ENCODE measurements around the gene NGFR.

Gene NGFR

DNA sequence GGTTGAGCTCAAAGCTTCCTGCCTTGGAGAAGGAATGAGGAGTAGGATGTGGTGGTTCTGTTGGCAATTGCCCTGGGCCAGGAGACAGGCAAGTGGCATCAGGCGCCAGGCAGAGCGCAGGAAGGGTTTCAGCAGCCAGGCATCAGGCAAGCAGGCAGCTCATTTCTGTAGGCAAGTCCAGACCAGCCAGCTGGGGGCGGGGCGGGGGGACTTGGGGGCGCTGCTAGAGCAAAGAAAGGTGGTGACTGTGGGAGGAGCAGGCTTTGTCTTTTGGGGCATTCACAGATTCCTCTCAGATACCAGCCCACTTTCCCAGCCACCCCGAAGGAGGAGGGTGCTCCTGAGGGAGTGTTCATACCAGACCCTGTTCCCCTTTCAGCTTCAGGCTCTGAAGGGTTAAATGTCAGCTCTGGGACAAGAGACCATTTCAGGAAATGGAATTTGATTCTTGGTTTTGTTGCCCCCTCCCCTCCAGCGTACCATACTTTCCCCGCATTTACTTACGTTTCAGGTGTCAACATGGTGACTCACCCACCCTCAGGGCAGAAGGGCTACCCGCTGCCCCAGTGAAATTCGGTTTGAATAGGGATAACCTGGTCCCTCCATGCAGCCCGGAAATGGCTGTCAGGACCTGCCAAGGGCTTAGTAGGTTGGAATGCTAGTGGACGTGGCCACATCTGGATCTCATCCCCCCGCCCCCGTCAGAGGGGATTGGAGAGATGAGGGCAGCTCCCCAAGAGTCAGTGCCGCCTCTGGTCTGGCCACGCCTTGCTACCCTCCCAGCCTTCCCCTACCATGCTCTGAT is 13.2 kb downstream of the NGFR start (continued):
- TF ChIP-seq ZNF19 (tag by site-specific recombination; IDR thresholded peaks at IDR 0.05; ENCODE audit: low read depth) (no peak), ZNF266 (tag by site-specific recombination; IDR thresholded peaks at IDR 0.05; ENCODE audit: low read depth) (no peak), KLF16 (tag by site-specific recombination; IDR thresholded peaks at IDR 0.05) (peak; percentile 51; the same call in 1 of the 2 replicates), ZNF626 (tag by site-specific recombination; IDR thresholded peaks at IDR 0.05) (no peak), ZNF2 (tag by site-specific recombination; IDR thresholded peaks at IDR 0.05) (no peak), ZFP41 (tag by site-specific recombination; IDR thresholded peaks at IDR 0.05; ENCODE audit: borderline replicate concordance) (no peak), HOXC10 (CRISPR knock-in tag; IDR thresholded peaks at IDR 0.05) (0 out of 2 replicates have a peak, but pooled peaks have one; percentile 73), ZNF37A (tag by site-specific recombination; IDR thresholded peaks at IDR 0.05) (no peak), BCL11A (tag by site-specific recombination; IDR thresholded peaks at IDR 0.05; ENCODE audit: low read depth) (peak; percentile 41; the same call in 1 of the 2 replicates), MZF1 (tag by site-specific recombination; IDR thresholded peaks at IDR 0.05; ENCODE audit: borderline replicate concordance) (peak; percentile 19; the same call in 1 of the 2 replicates), IKZF3 (tag by site-specific recombination; IDR thresholded peaks at IDR 0.05) (peak; percentile 65; the same call in 1 of the 2 replicates), ZBTB8A (tag by site-specific recombination; IDR thresholded peaks at IDR 0.05) (0 out of 2 replicates have a peak, but pooled peaks have one; percentile 18), ZNF48 (tag by site-specific recombination; IDR thresholded peaks at IDR 0.05) (no peak), ZNF423 (tag by site-specific recombination; IDR thresholded peaks at IDR 0.05) (no peak), ZNF169 (tag by site-specific recombination; IDR thresholded peaks at IDR 0.05) (no peak)
- TF ChIP-seq, protein P1, sequence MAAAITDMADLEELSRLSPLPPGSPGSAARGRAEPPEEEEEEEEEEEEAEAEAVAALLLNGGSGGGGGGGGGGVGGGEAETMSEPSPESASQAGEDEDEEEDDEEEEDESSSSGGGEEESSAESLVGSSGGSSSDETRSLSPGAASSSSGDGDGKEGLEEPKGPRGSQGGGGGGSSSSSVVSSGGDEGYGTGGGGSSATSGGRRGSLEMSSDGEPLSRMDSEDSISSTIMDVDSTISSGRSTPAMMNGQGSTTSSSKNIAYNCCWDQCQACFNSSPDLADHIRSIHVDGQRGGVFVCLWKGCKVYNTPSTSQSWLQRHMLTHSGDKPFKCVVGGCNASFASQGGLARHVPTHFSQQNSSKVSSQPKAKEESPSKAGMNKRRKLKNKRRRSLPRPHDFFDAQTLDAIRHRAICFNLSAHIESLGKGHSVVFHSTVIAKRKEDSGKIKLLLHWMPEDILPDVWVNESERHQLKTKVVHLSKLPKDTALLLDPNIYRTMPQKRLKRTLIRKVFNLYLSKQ (tag by site-specific recombination; IDR thresholded peaks at IDR 0.05; ENCODE audit: borderline replicate concordance): no peak
- TF ChIP-seq, protein P2, sequence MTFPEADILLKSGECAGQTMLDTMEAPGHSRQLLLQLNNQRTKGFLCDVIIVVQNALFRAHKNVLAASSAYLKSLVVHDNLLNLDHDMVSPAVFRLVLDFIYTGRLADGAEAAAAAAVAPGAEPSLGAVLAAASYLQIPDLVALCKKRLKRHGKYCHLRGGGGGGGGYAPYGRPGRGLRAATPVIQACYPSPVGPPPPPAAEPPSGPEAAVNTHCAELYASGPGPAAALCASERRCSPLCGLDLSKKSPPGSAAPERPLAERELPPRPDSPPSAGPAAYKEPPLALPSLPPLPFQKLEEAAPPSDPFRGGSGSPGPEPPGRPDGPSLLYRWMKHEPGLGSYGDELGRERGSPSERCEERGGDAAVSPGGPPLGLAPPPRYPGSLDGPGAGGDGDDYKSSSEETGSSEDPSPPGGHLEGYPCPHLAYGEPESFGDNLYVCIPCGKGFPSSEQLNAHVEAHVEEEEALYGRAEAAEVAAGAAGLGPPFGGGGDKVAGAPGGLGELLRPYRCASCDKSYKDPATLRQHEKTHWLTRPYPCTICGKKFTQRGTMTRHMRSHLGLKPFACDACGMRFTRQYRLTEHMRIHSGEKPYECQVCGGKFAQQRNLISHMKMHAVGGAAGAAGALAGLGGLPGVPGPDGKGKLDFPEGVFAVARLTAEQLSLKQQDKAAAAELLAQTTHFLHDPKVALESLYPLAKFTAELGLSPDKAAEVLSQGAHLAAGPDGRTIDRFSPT (tag by site-specific recombination; IDR thresholded peaks at IDR 0.05): 0 out of 2 replicates have a peak, but pooled peaks have one; percentile 29
- TF ChIP-seq, protein P3, sequence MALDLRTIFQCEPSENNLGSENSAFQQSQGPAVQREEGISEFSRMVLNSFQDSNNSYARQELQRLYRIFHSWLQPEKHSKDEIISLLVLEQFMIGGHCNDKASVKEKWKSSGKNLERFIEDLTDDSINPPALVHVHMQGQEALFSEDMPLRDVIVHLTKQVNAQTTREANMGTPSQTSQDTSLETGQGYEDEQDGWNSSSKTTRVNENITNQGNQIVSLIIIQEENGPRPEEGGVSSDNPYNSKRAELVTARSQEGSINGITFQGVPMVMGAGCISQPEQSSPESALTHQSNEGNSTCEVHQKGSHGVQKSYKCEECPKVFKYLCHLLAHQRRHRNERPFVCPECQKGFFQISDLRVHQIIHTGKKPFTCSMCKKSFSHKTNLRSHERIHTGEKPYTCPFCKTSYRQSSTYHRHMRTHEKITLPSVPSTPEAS (tag by site-specific recombination; IDR thresholded peaks at IDR 0.05): no peak
- TF ChIP-seq, protein P4, sequence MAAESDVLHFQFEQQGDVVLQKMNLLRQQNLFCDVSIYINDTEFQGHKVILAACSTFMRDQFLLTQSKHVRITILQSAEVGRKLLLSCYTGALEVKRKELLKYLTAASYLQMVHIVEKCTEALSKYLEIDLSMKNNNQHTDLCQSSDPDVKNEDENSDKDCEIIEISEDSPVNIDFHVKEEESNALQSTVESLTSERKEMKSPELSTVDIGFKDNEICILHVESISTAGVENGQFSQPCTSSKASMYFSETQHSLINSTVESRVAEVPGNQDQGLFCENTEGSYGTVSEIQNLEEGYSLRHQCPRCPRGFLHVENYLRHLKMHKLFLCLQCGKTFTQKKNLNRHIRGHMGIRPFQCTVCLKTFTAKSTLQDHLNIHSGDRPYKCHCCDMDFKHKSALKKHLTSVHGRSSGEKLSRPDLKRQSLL (tag by site-specific recombination; IDR thresholded peaks at IDR 0.05): no peak
- TF ChIP-seq, protein P5, sequence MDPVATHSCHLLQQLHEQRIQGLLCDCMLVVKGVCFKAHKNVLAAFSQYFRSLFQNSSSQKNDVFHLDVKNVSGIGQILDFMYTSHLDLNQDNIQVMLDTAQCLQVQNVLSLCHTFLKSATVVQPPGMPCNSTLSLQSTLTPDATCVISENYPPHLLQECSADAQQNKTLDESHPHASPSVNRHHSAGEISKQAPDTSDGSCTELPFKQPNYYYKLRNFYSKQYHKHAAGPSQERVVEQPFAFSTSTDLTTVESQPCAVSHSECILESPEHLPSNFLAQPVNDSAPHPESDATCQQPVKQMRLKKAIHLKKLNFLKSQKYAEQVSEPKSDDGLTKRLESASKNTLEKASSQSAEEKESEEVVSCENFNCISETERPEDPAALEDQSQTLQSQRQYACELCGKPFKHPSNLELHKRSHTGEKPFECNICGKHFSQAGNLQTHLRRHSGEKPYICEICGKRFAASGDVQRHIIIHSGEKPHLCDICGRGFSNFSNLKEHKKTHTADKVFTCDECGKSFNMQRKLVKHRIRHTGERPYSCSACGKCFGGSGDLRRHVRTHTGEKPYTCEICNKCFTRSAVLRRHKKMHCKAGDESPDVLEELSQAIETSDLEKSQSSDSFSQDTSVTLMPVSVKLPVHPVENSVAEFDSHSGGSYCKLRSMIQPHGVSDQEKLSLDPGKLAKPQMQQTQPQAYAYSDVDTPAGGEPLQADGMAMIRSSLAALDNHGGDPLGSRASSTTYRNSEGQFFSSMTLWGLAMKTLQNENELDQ (tag by site-specific recombination; IDR thresholded peaks at IDR 0.05; ENCODE audit: low read depth): no peak
- TF ChIP-seq, protein P6, sequence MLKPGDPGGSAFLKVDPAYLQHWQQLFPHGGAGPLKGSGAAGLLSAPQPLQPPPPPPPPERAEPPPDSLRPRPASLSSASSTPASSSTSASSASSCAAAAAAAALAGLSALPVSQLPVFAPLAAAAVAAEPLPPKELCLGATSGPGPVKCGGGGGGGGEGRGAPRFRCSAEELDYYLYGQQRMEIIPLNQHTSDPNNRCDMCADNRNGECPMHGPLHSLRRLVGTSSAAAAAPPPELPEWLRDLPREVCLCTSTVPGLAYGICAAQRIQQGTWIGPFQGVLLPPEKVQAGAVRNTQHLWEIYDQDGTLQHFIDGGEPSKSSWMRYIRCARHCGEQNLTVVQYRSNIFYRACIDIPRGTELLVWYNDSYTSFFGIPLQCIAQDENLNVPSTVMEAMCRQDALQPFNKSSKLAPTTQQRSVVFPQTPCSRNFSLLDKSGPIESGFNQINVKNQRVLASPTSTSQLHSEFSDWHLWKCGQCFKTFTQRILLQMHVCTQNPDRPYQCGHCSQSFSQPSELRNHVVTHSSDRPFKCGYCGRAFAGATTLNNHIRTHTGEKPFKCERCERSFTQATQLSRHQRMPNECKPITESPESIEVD (tag by site-specific recombination; IDR thresholded peaks at IDR 0.05): no peak
- TF ChIP-seq, protein P7, sequence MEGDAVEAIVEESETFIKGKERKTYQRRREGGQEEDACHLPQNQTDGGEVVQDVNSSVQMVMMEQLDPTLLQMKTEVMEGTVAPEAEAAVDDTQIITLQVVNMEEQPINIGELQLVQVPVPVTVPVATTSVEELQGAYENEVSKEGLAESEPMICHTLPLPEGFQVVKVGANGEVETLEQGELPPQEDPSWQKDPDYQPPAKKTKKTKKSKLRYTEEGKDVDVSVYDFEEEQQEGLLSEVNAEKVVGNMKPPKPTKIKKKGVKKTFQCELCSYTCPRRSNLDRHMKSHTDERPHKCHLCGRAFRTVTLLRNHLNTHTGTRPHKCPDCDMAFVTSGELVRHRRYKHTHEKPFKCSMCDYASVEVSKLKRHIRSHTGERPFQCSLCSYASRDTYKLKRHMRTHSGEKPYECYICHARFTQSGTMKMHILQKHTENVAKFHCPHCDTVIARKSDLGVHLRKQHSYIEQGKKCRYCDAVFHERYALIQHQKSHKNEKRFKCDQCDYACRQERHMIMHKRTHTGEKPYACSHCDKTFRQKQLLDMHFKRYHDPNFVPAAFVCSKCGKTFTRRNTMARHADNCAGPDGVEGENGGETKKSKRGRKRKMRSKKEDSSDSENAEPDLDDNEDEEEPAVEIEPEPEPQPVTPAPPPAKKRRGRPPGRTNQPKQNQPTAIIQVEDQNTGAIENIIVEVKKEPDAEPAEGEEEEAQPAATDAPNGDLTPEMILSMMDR (tag by site-specific recombination; IDR thresholded peaks at IDR 0.05): no peak
- TF ChIP-seq, protein P8, sequence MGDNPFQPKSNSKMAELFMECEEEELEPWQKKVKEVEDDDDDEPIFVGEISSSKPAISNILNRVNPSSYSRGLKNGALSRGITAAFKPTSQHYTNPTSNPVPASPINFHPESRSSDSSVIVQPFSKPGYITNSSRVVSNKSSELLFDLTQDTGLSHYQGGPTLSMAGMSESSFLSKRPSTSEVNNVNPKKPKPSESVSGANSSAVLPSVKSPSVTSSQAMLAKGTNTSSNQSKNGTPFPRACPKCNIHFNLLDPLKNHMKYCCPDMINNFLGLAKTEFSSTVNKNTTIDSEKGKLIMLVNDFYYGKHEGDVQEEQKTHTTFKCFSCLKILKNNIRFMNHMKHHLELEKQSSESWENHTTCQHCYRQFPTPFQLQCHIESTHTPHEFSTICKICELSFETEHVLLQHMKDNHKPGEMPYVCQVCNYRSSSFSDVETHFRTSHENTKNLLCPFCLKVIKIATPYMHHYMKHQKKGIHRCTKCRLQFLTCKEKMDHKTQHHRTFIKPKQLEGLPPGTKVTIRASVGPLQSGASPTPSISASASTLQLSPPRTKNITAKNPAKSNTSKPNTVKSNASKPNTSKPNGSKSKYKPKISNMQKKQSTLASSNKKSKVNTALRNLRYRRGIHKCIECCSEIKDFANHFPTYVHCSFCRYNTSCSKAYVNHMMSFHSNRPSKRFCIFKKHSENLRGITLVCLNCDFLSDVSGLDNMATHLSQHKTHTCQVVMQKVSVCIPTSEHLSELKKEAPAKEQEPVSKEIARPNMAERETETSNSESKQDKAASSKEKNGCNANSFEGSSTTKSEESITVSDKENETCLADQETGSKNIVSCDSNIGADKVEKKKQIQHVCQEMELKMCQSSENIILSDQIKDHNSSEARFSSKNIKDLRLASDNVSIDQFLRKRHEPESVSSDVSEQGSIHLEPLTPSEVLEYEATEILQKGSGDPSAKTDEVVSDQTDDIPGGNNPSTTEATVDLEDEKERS (tag by site-specific recombination; IDR thresholded peaks at IDR 0.05): peak; percentile 53; the same call in 1 of the 2 replicates

All from HEK293 (cell line).